GM04503 (cell line): Measurements from ENCODE around the gene JAM3.

Experiments
- DNase-seq: peaks from one replicate; pipeline ENCODE4 v3.0.0-alpha.2; 2012; ENCODE audit warnings: low read depth

JAM3 gene

DNA sequence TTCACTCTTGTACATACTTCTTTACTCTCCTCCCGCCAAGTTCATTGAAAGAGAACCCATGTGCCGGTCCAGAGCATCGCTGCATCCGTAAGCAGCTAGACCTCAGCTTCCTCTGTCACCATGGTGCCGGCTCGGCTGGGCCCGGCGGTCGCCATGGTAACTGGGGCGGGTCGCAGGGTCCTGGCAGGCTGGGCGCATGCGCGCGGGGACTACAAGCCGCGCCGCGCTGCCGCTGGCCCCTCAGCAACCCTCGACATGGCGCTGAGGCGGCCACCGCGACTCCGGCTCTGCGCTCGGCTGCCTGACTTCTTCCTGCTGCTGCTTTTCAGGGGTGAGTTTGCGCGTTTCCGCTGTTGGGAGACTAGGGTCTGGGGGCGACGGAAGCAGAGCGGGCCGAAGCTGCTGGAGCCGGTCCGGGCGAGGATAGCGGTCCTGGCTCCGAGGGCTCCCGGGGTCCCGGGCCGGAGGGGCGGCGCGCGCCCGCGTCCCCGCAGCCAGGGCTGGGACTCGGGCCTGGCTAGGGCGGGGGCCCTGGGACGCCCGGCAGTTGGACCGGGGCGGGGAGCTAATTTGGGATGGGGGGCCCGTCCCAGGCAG lies at the start of gene JAM3:
Gene JAM3, plus strand, starts transcription at position 244 of the 597 bp plus-strand sequence. Its CDS starts 12 bp downstream, at position 256.
- peak; percentile 61 for DNase-seq

DNA sequence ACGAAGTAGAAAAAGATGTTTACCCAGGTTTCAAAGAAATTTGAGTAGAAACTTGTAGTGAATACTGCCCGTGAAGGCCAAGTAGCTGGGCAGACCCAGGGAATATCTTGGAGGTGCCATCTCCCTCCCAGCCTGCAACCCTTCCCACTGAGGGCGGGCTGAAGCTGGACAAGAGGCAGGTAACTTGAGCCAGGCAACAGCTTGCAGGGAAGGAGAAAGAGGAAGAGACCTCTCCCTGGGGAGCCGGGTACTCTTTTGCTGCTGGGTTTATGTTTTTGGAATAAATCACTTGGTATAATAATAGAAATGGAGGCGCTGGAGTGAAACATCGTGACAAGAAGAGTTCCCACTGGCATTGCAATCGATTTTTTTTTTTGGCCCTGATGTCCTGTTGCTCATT lies 49.4 kb upstream of the JAM3 start:
- no peak for DNase-seq

DNA sequence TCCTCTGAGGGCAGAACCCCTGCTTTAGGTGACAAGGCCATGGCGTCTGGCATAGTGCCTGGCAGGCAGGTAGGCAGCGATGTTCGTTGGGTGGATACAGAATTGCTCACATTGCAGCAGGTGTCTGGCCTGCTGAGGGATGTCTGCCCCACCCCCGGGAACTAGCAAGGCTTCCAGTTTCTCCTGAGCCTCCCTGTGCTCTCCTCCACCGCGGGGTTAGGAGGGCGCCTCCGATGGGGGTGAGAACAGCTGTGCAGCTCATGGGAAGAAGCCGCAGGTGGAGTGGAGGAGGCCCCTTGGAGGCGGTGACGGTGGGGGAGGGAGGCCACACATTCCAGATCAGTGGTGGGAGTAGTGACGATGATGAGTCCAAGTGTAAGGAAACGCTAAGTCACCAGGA lies 48.3 kb upstream of the JAM3 start:
- no peak for DNase-seq

DNA sequence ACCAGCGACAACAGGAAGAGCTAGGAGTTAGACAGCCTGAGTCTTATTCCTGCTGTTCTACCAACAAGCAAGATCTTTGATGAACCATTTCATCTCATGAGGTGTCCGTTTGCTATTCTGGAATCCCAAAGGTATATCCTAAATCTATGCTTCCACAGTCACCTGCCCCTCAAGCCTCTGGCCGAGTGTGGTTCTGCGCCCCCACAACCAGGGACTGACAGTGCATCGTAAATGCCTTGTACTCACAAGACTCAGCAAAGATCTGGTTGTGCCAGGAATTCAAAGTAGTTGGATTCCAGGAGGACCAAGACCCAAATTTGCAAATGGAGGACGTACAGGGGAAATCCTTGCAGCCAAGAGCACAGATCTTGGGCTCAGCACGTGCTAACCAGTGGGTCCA lies 47.5 kb upstream of the JAM3 start:
- DNase-seq = no peak

DNA sequence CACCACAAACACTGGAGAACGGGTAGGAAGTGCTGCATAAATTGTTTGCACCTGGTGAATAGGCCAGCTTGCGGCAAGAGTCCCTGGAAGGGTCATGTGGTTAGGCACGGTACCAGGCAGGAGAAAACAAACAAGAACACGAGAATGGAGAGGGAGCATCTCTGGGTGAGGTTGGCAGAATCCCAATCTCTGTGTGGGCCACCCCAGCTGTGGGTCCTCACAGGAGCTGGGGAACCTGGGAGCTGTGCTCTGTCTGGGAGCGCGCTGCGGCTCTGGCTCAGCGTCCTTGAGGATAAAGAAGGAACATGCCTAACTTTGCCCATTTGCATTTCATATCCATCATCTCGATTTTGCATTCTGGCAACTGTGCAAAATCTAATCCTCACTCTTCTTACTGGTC lies 46.1 kb upstream of the JAM3 start:
- no peak for DNase-seq

DNA sequence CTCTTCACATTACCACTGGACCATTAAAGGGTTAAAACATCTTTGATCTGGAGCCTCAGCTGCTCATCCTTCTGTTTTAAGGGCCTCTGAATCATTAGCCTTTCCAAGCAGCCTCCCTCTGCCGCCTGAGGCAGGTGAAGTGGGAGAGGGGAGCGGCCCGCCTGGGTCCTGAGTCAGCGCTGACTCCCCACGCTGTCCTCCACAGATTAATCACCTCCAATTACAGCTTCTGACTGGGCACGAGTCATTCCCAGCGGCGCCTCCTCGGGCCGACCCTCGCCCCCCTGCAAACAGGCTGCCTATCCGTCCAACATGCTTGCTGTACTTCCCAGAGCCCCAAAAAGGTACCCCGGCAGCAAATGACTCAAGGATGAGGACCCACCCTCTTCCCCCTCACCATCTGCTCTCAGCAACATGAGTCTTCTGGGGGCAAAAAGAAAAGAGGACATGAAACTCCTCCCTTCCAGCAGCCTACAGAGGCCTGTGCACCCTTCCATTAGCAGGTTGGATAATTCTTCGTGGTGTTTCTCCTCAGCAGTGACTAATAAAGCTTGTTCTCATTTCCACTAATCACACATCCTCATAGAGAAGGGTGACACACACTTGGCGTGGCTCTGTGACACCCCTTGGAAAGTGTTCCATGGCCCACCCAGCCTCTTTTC lies 44.3 kb upstream of the JAM3 start:
- no peak for DNase-seq

DNA sequence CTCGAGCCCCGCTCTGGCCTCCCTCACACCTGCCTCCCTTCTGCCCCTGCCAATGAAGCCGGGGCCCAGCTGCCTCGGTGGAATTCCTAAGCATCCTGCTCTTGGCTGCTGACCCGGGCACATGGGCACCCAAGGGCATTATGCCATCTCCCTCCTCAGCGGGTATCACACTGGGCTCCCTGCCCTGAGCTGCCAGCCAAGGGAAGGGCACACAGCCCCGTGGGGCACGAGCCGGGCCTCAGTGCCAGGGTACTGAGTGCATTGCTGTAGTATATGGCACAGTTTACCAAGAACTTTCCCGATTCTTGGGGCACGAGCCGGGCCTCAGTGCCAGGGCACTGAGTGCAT lies 43.8 kb upstream of the JAM3 start:
- no peak for DNase-seq

DNA sequence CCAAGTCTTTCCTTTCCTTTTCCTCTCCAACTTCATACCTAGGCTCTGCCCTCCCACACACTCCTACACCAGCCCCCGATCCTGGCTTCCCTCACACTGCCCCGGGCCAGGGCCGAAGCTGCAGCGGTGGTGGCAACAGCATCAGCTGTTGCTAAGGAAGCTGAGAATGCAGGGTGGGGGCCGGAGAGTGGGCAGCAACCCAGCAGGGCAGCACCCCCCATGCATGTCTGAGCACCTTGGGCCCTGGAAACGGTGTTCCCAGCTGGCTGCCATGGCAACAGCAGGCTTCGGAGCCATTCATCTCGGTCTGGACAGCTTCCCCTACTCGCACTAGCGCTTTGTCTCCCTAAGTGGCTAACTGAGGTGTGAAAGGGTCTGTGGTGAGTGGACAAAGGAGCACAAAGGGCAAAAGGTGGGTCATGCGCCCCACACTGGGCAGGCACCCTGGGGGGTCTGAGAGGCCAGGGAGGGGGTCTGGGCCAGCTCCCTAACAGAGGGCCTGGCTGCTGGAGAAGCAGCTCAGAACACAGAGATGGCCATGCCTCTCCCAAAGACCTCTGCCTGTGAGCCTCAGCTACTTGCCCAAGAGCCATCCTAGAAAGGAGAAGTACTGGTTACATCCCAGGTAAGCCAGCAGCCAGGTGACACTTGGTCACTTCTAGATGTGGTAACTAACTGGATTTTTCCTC lies 42.1 kb upstream of the JAM3 start:
- DNase-seq = no peak

DNA sequence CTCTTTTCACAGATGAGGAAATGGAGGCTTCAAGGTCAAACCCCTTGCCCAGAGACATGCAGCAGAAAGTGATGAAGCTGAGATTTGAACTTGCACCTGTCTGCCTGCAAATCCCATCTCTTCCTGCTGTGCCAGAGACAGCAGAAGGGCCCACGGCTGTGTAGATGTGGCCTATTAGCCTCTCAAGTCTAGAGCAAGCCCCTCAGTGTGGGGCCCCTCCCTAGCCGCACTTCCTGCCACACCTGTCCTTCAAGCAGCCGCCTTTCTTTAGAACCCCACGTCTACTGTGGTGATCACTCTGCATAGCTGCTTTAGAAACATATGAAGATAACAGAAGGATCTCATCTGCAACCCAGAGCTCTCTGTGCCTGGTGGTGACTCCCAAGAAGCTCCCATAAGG lies 41.2 kb upstream of the JAM3 start:
- DNase-seq = no peak

DNA sequence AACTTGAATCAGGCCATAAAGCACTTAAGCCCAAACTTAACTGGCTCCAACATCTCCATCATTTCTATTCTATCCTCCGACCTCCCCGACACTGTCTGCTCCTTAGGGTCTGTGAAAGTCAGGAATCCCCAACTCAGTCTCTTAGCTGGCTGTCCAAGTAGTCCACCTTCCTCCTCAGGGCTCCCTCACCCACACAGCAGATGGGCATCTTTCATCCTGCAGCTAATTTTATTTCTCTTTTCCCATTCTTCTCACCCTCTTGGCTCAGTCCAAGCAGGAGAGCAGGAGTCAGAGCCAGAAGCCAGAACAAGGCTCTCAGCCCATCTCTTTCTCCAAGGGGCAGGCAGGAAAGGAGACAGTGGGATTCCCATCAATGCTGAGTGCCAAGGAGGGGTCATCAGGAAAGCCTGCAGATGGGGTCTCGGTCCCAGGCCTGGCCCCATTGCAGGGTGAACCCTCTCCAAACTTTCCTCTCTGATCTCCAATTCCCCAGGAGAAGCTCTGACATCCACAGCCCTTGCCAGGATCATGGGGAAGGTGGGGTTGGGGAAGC lies 40.4 kb upstream of the JAM3 start:
- DNase-seq = no peak

DNA sequence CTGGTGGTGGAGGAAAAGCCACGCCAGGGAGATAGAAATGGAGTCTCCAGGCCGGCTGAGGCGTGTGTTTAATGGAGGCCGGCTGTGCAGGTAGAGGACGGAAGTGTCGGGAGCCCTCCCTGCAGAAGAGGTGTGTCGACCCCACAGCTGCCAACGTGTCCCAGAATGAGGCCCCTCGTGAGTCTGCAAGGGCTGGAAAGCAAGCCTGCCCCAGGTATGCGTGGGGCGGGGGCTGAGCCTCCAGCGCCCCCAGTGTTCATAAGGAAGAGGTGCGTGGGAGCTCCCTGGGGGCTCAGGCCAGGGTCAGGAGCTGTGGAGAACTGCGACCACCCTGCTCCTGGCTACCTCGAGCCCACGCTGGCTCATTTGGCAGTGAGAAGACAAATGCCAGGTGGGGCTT lies 38.0 kb upstream of the JAM3 start:
- DNase-seq = no peak

DNA sequence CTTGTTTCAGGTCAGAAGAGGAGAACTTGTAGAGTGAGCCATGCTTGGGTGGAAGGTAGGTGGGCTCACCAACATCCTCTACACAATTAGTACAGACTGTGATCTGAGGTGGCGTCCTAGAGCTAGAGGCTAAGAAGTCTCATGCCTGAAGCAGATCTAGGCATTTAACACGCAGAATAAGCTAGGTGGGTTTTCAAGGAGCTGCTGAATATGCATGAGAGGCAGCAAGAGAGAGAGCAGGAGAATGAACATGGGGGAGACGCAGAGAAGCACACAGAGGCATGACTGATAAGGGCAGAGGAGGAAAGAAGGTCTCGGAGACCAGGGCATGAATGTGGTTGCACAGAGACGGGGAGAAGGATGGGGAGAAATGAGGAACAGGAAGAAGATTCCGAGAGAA lies 36.8 kb upstream of the JAM3 start:
- DNase-seq = no peak

DNA sequence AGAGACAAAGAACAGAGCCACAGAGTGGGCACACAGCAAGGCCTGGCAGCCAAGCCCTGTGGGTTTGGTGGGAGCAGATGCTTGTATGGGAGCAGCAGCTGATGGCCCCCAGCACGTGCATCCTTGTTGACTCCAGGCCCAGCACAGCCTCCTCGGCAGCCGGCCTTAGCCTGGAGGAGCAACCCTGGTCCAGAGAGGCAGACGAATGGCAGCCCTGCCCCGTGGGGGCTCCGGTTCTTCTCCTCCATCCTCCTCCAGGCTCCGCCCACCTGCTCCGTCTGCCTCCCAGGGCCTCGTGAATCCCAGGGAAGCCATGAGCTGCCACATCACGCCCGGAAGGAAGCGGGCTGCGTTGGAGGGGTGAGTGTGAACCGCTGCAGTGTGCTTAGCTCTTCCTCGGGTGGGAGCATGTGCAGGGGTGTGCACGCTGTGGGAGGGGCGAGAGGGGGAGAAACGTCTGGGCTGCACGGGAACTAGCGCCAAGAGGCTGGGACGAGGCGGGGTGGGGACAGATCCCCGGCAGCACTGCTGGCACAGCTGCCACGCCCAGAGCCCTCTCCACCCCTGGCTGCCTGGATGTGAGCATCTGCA lies 36.3 kb upstream of the JAM3 start:
- DNase-seq = no peak

DNA sequence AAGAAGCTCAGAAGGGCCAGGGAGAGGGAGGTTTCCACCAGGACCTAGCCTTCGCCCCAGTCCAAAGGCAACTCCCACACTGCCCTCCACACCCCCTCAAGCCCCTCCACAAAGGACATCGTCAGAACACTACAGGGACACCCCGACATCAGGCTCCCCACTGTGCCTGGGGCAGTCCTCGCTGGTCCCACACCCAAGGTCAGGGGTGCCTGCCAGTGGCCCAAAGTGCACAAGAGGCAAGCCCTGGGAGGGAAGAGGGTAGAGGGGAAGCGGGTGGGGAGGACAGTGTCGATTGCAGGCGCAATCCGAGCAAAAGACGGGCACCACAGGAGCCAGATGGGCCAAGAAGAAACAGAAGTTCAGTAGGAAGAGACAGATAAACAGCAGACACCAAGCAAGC lies 35.6 kb upstream of the JAM3 start:
- no peak for DNase-seq

DNA sequence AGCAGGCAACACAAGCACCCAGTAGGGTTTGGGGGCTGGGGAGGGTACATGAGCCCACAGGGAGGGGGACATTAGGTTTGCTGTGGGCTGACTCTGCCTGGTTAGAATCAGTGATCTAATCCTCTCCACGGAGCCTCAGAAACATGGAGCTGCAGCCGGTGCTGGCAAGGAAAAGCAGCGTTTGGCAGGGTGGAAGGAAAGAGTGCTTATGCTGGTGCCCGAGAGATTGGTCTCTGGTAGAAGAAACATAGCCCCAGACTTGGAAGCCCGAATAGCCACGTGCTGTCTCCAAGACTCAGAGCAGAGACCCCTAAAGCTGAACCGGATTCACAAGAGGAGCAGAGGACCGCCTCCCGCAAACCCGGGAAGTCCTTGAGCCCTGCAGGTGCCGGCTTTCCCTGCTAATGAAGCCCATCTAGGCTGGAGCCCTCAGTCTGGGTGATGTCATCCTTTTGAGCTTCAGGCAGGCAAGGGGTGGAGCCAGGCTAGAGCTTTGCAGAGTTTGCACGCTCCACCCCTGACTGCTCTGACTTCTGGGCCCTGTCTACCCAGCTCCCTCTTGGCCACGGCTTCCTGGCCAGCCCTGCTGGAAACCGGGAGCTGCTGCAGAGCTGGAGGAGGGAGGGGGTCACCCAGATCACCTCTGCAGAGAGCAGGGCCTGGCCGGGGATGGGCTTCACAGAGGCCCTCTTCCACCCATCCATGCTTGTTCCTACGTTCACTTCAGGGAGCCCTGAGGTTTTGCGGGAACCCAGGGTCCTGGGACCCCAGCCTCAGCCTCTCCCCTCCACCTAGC lies 35.0 kb upstream of the JAM3 start:
- peak; percentile 73 for DNase-seq

DNA sequence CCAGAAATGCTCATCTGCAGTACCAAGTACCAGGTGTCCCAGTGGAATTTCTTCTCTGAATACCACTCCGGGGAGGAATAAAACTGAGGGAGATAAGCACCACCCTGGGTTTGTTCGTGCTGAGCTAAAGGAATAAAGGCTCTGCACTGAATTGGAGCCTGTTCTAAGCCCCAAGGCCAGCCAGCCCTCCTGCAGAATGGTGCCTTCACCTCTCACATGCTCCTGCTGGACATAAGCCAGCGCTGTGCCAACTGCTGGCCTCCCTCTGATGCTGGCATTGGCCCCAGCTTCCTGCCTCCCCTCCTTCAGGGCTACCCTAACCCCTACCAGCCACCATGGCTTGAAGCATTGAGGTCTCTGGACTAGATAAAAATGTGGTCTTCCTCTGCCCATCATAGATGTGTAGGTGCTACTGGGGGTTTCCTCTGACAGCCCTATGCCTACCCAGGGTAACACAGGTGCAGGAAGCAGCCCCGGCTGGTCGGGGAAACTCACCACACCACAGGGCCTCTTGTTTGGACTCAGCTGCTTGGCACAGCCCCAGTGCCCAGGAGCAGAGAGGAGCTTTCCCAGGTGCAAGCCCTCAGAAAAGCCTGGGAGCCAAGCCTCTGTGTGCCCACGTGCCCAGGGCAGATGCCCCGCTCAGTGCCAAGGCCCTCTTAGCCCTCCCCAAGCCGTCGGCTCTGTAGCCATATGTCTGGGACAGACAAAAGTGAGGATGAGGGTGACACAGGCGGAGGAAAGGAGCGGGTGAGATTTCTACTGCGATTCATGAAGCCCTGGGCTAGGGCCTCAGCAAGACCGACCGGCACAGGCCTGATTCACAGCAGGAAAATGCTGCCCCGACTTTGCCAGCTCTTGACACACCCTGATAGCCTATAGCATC lies 34.1 kb upstream of the JAM3 start:
- no peak for DNase-seq

DNA sequence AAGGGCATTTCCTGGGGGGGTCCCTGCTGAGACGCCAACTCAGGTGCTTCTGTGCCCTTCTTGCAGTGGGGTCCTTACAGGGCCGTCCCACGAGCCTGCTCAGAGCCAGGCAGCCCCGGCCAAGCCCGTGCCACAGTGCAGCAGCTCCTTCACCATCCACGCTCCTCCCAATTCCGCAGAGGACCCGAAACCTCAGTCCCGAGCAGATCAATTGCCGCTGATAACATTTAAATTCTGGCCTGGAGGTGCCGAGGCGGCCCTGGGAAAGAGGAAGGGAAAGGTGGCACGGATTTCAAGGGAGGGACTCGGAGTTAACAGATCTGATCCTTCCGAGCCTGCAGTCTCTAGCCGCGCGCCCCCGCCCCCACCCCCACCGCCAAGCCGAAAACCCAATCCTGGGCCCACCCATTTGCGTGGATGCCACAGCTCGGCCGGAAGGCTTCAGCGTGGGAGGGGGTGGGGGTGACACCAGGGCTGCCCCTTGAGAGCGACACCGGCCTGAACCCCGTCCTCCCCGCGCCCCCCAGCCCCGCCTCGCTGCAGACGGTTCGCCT lies 32.3 kb upstream of the JAM3 start:
- no peak for DNase-seq

DNA sequence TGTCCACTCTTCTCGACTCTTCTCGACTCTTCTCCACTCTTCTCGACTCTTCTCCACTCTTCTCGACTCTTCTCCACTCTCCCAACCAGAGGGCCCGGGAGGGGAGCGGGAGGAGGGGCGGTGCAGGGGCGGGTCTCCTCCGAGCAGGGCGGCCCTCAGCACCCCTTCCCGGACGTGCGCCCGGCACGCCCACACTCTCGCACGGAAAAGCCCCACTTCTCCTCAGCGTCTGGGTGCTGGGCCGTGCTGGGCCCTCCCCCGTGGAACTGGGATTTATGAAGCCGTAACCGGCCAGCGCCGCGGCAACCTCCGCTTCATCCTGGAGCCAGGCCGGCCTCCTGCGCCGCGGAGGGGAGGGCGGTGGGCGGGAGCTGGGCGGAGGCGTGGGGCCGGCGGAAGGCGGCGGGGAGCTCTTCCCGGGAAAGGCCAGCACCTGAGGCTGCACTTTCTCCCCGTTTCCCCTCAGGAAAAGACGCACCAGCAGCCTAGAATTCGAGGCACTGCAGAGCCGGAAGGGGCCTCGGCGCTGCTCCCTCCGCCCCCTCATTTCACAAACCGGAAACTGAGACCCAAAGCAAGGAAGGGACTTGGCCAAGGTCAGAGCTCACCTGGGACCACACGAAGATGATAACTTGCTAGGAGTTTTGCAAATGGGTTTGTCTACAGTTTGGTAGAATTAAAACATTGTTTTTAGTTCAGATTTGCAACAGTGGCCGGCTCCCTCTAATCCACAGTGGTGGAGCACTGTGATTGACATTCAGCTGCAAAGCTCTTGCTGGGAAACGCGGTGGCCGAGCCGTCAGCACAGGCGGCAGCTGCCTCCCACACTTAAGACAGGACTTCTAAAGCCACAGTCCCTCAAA lies 31.6 kb upstream of the JAM3 start:
- peak; percentile 42 for DNase-seq

DNA sequence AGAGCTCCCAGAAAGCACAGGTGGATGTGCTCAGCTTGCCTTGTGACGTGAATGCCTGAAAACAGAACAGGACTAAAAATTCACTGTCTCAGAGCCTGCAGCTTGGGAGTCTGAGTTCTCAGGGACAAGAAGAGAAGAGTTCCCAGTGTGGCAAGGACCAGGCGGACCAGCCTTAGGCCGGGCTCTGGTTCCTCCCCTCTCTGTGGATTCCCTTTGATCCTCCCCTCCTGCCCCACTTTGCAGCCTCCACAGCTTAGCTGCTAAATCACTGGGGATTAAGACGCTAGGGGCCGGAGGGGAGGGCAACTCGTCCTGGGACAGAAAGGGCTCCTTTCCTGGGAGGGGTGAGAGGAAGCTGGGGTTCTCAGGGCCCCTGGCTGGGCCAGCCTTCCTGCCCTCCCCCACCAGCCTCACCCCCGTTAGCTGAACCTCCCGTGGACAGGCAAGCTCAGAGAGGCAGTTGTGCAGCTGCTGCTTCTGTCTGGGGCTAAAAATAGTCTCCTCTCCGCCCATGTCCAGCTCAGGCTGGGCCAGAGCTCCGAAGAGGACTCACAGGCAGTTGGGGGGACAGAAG lies 29.9 kb upstream of the JAM3 start:
- DNase-seq = no peak
